ENCODE data around the gene TRIM62.
"Not testable (repeated sequence)": the region's sequence is repeated elsewhere in the genome, so short reads cannot be mapped to it uniquely, and the experiment has no call there.

TRIM62 gene

GRCh38 chr1:33141781-33142180 lies 40.1 kb downstream of the TRIM62 start:
- Histone ChIP-seq H3K4me1 (ENCODE audit: control insufficient read depth, low read depth, low read length) (peaks cover 21% of the 10 kb centered on the region), H3K9me3 (ENCODE audit: control insufficient read depth, low read depth, low read length) (no peaks in the 10 kb centered on the region), H3K4me3 (ENCODE audit: low read length) (no peak overlapping the region), H3K27ac (ENCODE audit: low read length) (no peak overlapping the region), H3K36me3 (ENCODE audit: control insufficient read depth, low read depth, low read length) (no peaks in the 10 kb centered on the region), H3K9ac (ENCODE audit: low read length) (no peak overlapping the region), H3K27me3 (ENCODE audit: control insufficient read depth, insufficient read depth, low read length) (no peaks in the 10 kb centered on the region)

GRCh38 chr1:33141216-33141615 lies 40.6 kb downstream of the TRIM62 start:
- Histone ChIP-seq H3K36me3 (ENCODE audit: control insufficient read depth, low read depth, low read length) (no peaks in the 10 kb centered on the region), H3K9me3 (ENCODE audit: control insufficient read depth, low read depth, low read length) (no peaks in the 10 kb centered on the region), H3K4me3 (ENCODE audit: low read length) (no peak overlapping the region), H3K27ac (ENCODE audit: low read length) (no peak overlapping the region), H3K9ac (ENCODE audit: low read length) (no peak overlapping the region), H3K27me3 (ENCODE audit: control insufficient read depth, insufficient read depth, low read length) (no peaks in the 10 kb centered on the region), H3K4me1 (ENCODE audit: control insufficient read depth, low read depth, low read length) (peaks cover 21% of the 10 kb centered on the region)

- H3K9me3 ChIP-seq (ENCODE audit: control insufficient read depth, low read depth, low read length), result no peaks in the 10 kb centered on the region
- H3K4me3 ChIP-seq (ENCODE audit: low read length), result no peak overlapping the region
- no peaks in the 10 kb centered on the region for H3K36me3 ChIP-seq (ENCODE audit: control insufficient read depth, low read depth, low read length)
- no peaks in the 10 kb centered on the region for H3K27me3 ChIP-seq (ENCODE audit: control insufficient read depth, insufficient read depth, low read length)
- H3K4me1 ChIP-seq (ENCODE audit: control insufficient read depth, low read depth, low read length), result peaks cover 21% of the 10 kb centered on the region
- no peak overlapping the region for H3K9ac ChIP-seq (ENCODE audit: low read length)
- peak overlapping the region; percentile 33 for H3K27ac ChIP-seq (ENCODE audit: low read length)
Observed at GRCh38 chr1:33140153-33141149, 41.4 kb downstream of the TRIM62 start.

GRCh38 chr1:33137800-33138199 lies 44.0 kb downstream of the TRIM62 start:
- H3K9me3 ChIP-seq (ENCODE audit: control insufficient read depth, low read depth, low read length), result no peaks in the 10 kb centered on the region
- no peaks in the 10 kb centered on the region for H3K36me3 ChIP-seq (ENCODE audit: control insufficient read depth, low read depth, low read length)
- no peak overlapping the region for H3K27ac ChIP-seq (ENCODE audit: low read length)
- no peak overlapping the region for H3K9ac ChIP-seq (ENCODE audit: low read length)
- peaks cover 21% of the 10 kb centered on the region for H3K4me1 ChIP-seq (ENCODE audit: control insufficient read depth, low read depth, low read length)
- no peak overlapping the region for H3K4me3 ChIP-seq (ENCODE audit: low read length)
- H3K27me3 ChIP-seq (ENCODE audit: control insufficient read depth, insufficient read depth, low read length), result no peaks in the 10 kb centered on the region

GRCh38 chr1:33136041-33136440 lies 45.8 kb downstream of the TRIM62 start:
- H3K27ac ChIP-seq (ENCODE audit: low read length); H3K9me3 ChIP-seq (ENCODE audit: control insufficient read depth, low read depth, low read length); H3K27me3 ChIP-seq (ENCODE audit: control insufficient read depth, insufficient read depth, low read length); H3K4me3 ChIP-seq (ENCODE audit: low read length); H3K36me3 ChIP-seq (ENCODE audit: control insufficient read depth, low read depth, low read length); H3K9ac ChIP-seq (ENCODE audit: low read length): not testable (repeated sequence)
- peaks cover 17% of the 10 kb centered on the region for H3K4me1 ChIP-seq (ENCODE audit: control insufficient read depth, low read depth, low read length)

- H3K9ac ChIP-seq (ENCODE audit: low read length), result no peak overlapping the region
- H3K27ac ChIP-seq (ENCODE audit: low read length), result no peak overlapping the region
- H3K4me3 ChIP-seq (ENCODE audit: low read length), result no peak overlapping the region
- no peaks in the 10 kb centered on the region for H3K27me3 ChIP-seq (ENCODE audit: control insufficient read depth, insufficient read depth, low read length)
- no peaks in the 10 kb centered on the region for H3K9me3 ChIP-seq (ENCODE audit: control insufficient read depth, low read depth, low read length)
- H3K4me1 ChIP-seq (ENCODE audit: control insufficient read depth, low read depth, low read length), result peaks cover 4% of the 10 kb centered on the region
- no peaks in the 10 kb centered on the region for H3K36me3 ChIP-seq (ENCODE audit: control insufficient read depth, low read depth, low read length)
Observed at GRCh38 chr1:33133478-33134105, 48.3 kb downstream of the TRIM62 start.

- no peaks in the 10 kb centered on the region for H3K27me3 ChIP-seq (ENCODE audit: control insufficient read depth, insufficient read depth, low read length)
- H3K4me1 ChIP-seq (ENCODE audit: control insufficient read depth, low read depth, low read length), result peaks cover 8% of the 10 kb centered on the region
- no peak overlapping the region for H3K4me3 ChIP-seq (ENCODE audit: low read length)
- H3K9me3 ChIP-seq (ENCODE audit: control insufficient read depth, low read depth, low read length), result no peaks in the 10 kb centered on the region
- H3K9ac ChIP-seq (ENCODE audit: low read length), result no peak overlapping the region
- no peaks in the 10 kb centered on the region for H3K36me3 ChIP-seq (ENCODE audit: control insufficient read depth, low read depth, low read length)
- no peak overlapping the region for H3K27ac ChIP-seq (ENCODE audit: low read length)
Observed at GRCh38 chr1:33132549-33132948, 49.3 kb downstream of the TRIM62 start.

- peaks cover 9% of the 10 kb centered on the region for H3K4me1 ChIP-seq (ENCODE audit: control insufficient read depth, low read depth, low read length)
- no peak overlapping the region for H3K27ac ChIP-seq (ENCODE audit: low read length)
- H3K36me3 ChIP-seq (ENCODE audit: control insufficient read depth, low read depth, low read length), result no peaks in the 10 kb centered on the region
- no peak overlapping the region for H3K4me3 ChIP-seq (ENCODE audit: low read length)
- no peak overlapping the region for H3K9ac ChIP-seq (ENCODE audit: low read length)
- H3K9me3 ChIP-seq (ENCODE audit: control insufficient read depth, low read depth, low read length), result no peaks in the 10 kb centered on the region
- H3K27me3 ChIP-seq (ENCODE audit: control insufficient read depth, insufficient read depth, low read length), result no peaks in the 10 kb centered on the region
Observed at GRCh38 chr1:33131191-33131590, 50.7 kb downstream of the TRIM62 start.

- Histone ChIP-seq H3K9ac (ENCODE audit: low read length) (no peak overlapping the region), H3K36me3 (ENCODE audit: control insufficient read depth, low read depth, low read length) (no peaks in the 10 kb centered on the region), H3K27ac (ENCODE audit: low read length) (no peak overlapping the region), H3K9me3 (ENCODE audit: control insufficient read depth, low read depth, low read length) (no peaks in the 10 kb centered on the region), H3K4me3 (ENCODE audit: low read length) (no peak overlapping the region), H3K4me1 (ENCODE audit: control insufficient read depth, low read depth, low read length) (peaks cover 9% of the 10 kb centered on the region), H3K27me3 (ENCODE audit: control insufficient read depth, insufficient read depth, low read length) (no peaks in the 10 kb centered on the region)
Observed at GRCh38 chr1:33130297-33130696, 51.5 kb downstream of the TRIM62 start.

- H3K4me3 ChIP-seq (ENCODE audit: low read length), result no peak overlapping the region
- no peaks in the 10 kb centered on the region for H3K36me3 ChIP-seq (ENCODE audit: control insufficient read depth, low read depth, low read length)
- no peak overlapping the region for H3K27ac ChIP-seq (ENCODE audit: low read length)
- H3K9ac ChIP-seq (ENCODE audit: low read length), result no peak overlapping the region
- H3K9me3 ChIP-seq (ENCODE audit: control insufficient read depth, low read depth, low read length), result no peaks in the 10 kb centered on the region
- H3K27me3 ChIP-seq (ENCODE audit: control insufficient read depth, insufficient read depth, low read length), result no peaks in the 10 kb centered on the region
- H3K4me1 ChIP-seq (ENCODE audit: control insufficient read depth, low read depth, low read length), result peaks cover 9% of the 10 kb centered on the region
Observed at GRCh38 chr1:33128781-33129180, 53.1 kb downstream of the TRIM62 start.

- Histone ChIP-seq H3K4me1 (ENCODE audit: control insufficient read depth, low read depth, low read length) (peaks cover 9% of the 10 kb centered on the region), H3K9ac (ENCODE audit: low read length) (peak overlapping the region; percentile 74), H3K36me3 (ENCODE audit: control insufficient read depth, low read depth, low read length) (no peaks in the 10 kb centered on the region), H3K9me3 (ENCODE audit: control insufficient read depth, low read depth, low read length) (no peaks in the 10 kb centered on the region), H3K27me3 (ENCODE audit: control insufficient read depth, insufficient read depth, low read length) (peaks cover 14% of the 10 kb centered on the region), H3K4me3 (ENCODE audit: low read length) (peak overlapping the region; percentile 78), H3K27ac (ENCODE audit: low read length) (peak overlapping the region; percentile 34)
Observed at GRCh38 chr1:33127001-33127823, 54.6 kb downstream of the TRIM62 start.
